Stimulated activated CD4-positive, alpha-beta T cell treated with anti-CD3 and anti-CD28 coated beads, Interleukin-2, amount 100 ng/mL, for 48 hours (primary cell): ENCODE results near the gene ISG20.

ENCODE experiments used
- DNase-seq, 2 donors: peaks; one replicate each; pipeline ENCODE4 v3.0.0-alpha.2; 2020

Gene ISG20

GRCh38 chr15:88655103-88655553 lies 16.3 kb downstream of the ISG20 start:
- no peak for DNase-seq

GRCh38 chr15:88655800-88656488 lies 17.1 kb downstream of the ISG20 start:
- no peak for DNase-seq

- no peak for DNase-seq
These were observed 18.0 kb downstream of the ISG20 start for GRCh38 chr15:88656760-88657221.

DNA sequence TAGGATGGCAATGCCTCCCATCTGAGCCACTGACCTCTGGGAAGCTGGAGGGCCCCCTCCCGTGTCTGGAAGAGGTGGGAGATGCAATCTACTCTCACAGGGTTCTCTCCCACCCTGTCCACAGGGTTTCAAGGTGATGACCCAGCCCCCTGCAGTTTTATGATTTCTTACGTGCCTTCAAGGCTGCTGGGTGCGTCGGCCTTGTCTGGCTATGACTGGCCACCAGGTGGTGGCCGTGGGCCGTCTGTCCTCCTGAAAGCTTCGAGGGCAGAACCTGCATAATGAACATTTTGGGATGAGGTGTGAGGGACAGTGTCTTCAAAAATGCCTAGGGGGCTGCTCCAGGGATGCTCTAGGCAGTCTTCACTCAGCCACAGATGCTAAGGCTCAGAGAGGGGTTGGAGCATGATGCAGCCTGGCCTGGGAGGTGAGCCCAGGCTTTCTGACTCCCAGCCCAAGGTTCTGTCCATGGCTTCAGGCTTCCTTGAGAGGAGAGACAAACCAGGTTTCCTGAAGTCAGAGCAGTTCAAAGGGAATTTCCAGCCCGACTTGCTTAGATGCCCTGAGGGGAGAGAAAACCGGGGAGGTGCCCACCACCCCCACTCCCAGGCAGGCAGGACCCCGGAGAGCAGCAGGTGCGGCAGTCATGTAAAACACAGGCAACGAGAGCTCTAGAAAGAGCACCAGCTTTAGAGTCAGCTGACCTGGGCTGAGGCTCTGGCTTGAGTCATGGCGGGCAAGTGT lies 18.7 kb downstream of the ISG20 start:
- DNase-seq: no peak

DNA sequence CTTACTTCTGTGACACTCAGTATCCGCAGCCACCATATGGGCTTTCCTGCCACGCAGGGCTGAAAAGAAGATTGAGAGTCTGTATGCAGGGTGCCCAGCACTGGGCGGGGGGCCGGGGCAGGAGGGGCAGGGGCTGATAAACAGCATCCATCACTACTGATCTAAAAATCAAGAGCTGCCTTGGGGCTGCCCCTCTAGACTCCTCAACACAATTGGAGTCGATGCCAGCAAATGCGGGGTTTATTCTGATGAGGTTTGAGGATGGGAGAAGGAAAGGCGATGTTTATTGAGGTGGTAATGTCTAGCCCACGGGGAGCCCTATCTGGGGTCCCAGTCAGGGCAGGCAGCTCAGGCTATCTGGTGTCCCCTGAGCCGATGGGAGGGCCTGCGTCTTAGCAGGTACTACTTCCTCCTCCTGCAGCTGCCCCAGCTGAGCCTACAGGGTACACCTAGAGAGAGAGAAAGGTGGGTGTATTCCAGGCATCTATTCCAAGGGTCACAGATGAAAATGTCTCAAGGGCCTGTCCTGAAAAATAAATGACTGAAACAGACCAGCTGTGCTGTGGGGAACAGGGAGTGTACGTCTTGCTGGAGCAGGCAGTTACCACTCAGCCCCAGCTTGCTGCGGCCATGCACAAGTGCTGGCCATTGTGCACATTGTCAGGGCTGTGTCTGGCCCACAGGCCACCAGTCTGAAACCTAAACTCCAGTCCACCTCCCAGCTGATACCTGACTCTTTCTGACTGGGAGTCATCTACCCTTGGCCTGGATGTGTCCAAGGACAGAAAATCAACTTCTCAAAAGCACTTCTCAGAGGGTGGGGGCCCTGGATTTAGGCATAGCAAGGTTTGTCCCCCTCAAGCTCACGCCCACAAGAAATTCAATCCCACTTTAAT lies 19.5 kb downstream of the ISG20 start:
- DNase-seq: no peak

DNA sequence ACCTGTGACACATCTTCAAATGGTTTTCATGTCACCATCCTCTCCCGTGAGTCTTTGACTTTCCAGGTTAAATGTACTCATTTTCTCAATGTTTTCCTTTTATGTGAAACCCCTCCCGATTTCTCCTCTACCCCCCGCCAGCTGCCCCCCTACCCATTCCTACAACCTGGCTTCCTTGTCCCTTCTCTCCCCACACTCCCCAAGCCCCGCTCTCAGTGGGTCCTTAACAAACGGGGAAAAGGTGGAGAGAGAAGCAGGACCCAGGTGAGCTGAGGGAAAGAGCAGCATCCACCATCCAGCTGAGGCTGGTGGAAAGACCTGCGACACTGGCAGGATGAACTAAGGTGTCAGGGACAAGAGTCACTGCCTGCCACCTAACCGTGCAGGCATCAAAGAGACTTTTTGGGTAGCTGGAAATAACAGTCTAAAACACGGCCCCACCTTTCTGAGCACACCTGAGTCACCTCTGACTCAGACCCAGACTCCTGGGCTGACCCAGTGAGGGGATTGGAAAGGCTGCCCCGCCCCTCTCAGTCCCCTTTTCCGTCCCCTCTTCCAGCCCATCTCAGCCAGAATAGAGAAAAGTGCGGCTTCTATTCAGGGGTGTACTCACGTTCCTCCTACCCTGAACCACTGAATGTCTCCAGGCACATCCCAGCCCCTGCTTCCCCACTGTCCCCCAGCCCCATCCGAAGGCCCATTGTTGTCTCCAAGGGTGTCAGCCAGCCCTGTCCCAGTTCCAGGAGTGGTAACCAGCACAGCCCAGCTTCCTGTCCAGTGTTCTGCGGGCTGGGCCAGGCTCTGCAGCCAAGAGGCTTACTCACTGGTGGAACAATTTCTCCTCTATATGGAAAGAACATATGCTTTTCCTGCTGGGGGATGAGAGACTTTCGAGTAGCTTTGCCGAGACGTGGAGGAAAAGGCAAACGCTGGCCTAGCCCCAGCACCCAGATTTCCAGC lies 20.4 kb downstream of the ISG20 start:
- no peak for DNase-seq

- DNase-seq: no peak
These were observed 22.4 kb downstream of the ISG20 start for GRCh38 chr15:88661041-88661700.

DNA sequence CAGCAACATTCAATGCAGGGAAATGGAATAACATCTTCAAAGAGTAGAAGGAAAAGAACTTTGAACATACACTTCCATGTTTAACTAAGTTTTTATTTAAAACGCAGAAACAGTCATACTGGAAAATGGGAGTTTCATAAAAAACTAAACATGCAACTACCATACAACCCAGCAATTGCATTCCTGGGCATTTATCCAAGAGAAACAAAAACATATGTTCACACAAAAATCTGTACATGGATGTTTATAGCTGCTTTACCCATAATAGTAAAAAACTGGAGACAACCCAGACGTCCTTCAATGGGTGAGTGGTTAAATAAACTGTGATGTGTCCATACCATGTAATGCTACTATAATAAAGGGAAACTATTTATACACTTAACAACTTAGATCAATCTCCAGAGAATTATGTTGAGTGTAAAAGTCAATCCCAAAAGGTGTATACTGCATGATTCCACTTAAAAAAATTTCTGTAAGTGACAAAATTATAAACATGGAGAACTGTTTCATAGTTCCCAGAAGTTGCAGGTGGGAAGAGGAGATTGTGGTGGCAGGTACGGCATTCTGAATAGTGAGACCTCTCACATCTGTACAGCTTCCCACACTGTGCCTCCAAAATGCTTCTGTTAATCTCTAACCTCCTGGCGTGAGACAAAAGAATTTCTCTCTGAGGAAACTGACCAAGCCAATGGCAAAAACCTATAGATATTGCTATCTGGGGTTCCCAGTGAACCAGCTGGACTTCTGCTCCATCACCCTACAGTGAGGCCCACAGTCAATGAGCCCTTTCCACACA lies 23.1 kb downstream of the ISG20 start:
- no peak for DNase-seq

DNA sequence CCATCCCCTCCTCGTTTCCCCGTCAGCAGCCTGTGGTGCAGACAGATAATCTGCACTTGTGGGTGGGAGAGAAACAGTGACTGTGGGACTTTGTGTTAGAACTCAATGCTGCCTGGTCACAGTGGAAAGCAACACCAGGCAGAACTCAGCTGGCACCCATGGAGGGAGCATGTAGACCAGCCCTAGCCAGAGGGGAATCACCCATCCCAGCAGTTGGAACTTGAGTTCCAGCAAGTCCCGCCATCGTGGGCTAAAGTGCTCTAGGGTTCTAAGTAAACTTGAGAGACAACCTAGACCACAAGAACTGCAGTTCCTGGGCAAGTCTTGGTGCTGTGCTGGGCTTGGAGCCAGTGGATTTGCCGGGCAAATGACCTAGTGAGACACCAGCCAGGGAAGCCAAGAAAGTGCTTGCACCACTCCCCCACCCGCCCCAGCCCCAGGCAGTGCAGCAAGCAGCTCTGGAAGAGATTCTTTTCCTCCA lies 24.4 kb downstream of the ISG20 start:
- no peak for DNase-seq

GRCh38 chr15:88664151-88664778 lies 25.4 kb downstream of the ISG20 start:
- DNase-seq: no peak

DNA sequence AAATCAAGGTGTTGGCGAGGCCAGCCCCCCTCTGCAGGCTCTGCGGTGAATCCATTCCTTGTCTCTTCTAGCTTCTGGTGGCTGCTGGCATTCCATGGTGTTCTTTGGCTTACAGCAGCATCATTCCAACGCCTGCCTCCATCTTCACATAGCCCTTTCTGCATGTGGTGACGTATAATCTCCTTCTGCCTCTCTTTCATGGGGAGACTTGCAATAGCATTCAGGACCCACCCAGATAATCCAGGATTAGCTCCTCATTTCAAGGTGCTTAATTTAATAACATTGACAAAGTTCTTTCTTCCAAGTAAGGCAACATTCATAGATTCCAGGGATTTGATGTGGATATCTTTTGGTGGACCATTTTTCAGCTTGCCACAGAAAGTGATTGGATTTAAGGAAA lies 35.8 kb downstream of the ISG20 start:
- no peak for DNase-seq

DNA sequence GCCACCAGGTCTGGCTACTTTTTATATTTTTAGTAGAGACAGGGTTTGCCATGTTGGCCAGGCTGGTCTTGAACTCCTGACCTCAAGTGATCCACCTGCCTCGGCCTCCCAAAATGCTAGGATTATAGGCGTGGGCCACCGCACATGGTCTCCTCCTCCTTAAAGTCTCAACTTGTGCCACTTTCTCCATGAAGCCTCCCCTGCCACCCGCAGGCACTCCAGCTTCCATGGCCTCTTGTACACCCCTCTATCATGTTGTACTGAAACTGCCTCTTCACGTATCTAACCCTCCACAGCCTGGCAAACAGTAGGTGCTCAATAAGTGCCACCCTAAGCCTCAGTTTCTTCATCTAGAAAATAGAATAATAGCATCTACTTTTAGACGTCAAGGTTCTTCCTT lies 39.9 kb downstream of the ISG20 start:
- no peak for DNase-seq

DNA sequence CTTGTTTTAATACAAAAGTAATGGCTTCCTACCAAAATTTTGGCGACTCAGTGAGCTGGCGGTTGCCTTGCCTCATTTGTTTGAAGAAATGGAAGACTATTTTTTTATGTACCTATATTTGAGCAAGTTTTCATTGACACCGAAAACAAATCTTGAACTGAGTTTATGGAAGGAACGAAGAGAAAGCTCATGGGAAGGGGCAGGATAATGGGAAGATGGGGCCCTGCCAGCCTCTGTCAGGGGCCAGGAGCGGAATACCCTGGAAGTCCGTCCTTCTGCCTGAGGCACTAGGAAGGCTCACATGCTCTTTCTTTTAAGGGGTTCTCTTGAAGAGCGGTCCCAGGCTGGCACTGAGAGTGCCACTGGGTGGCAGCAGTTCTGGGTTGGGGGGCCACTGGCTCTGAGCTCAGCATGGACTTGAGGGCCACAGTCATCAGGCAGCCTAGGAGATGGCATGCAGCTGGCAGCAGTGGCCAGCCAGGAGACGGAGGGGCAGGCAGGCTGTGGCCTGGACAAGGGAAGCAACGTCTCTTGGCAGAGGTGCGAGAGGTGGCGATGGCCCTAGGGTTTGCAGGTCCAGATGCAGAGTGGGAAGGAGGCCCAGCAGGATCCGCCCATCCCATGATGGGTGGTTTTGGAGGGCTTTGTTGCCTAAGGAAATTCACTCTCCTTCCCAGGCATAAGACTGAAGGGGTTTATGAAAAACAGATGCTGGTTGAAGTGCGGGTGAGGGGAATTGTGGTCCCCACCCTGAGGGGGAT lies 41.6 kb downstream of the ISG20 start:
- no peak for DNase-seq

GRCh38 chr15:88681610-88682221 lies 42.9 kb downstream of the ISG20 start:
- no peak for DNase-seq

GRCh38 chr15:88684345-88684744 lies 45.5 kb downstream of the ISG20 start:
- DNase-seq: no peak

- DNase-seq: no peak
These were observed 47.4 kb downstream of the ISG20 start for GRCh38 chr15:88686166-88686565.

DNA sequence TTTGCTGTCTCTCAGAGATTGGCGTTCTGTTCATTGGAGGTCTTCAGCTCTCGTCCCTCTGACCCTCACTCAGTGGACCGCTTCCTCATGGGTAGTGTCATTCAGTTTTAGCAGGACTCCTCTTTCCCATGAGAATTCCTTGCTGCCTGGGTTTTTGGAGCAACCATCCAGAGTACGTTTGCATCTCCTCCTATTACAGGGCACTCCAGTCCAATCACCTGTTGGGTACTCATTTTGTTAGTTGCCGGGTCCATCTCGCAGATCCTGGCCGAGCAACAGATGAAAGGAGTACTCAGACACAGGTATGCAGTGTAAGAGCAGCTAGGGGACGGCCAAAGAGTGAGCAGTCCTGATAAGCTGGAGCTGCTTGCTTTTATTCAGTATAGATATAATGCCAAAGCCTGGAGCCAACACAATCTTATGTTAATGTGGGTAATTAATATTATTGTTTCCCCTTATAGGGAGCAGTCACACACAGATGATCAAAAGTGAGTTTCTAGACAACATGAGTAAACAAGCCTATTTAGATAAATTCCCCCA lies 49.6 kb downstream of the ISG20 start:
- DNase-seq: no peak

DNA sequence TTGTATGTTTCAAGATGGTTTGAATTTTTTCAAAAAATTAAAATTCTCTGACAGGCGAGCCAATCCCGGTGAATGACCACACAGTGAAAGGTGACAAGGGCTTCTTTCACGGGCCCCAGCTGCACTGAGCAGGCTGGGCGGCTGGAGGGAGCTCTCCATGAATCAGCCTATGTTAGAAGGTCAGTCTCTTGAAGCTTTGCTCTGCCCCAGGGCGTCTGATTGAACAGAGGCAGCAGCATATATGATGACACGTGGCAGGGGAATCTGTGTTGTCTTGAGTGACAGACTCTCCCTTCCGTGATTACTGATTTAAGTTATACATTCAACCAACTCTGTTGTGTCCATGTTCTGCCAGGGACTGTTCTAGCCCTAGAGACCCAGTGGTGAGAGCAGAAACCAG lies 51.5 kb downstream of the ISG20 start:
- no peak for DNase-seq

GRCh38 chr15:88693191-88693590 lies 54.4 kb downstream of the ISG20 start:
- DNase-seq: no peak
